PC-3 (cell line): ENCODE data around the gene CCDC93. TPM values are rescaled to one million over a fixed set of nuclear protein-coding genes. Genes with fewer than 3 reads are reported as not detected.

Source experiments
- ATAC-seq: fragments of 200-7000 bp; cut with Tn5 transposase; 2 replicates; pipeline ENCODE4 v1.9.1; 2020; ENCODE audit warnings: mild to moderate bottlenecking, moderate library complexity
- BruUV-seq: library from RNA; stranded (reverse); fragments of 400-500 nt; replicated peaks from 2 replicates; lab custom pipeline; 2021; lab: Mats Ljungman, UMichigan
- CTCF ChIA-PET: fragments of 300-600 bp; sonication (Branson Sonifier 250); formaldehyde crosslinking; loops from one replicate; lab custom pipeline; 2022; ENCODE audit warnings: antibody characterized with exemption; lab: Charles Lee
- POLR2A ChIA-PET: fragments of 300-600 bp; sonication (Branson Sonifier 250); formaldehyde crosslinking; loops from one replicate; lab custom pipeline; 2022; ENCODE audit warnings: antibody characterized with exemption; ENCODE audit not compliant: unreplicated experiment; lab: Charles Lee
- DNase-seq: peaks from one replicate; pipeline ENCODE4 v3.0.0-alpha.2; 2015
- H2AFZ ChIP-seq: fragments of 300-600 bp; sonication (generic); 2 replicates; pipeline ENCODE4 v1.6.0; 2016; ENCODE audit warnings: antibody characterized with exemption, low read length
- H3F3A ChIP-seq: fragments of 300-600 bp; sonication (generic); one replicate; pipeline ENCODE4 v1.6.0; 2017; ENCODE audit warnings: antibody characterized with exemption, low read length, control low read depth, mild to moderate bottlenecking; ENCODE audit not compliant: unreplicated experiment
- H3K27ac ChIP-seq: fragments of 300-600 bp; sonication (generic); 2 replicates; pipeline ENCODE4 v1.5.1; 2016; ENCODE audit warnings: mild to moderate bottlenecking, low read length
- H3K27me3 ChIP-seq: fragments of 300-600 bp; sonication (generic); 2 replicates; pipeline ENCODE4 v1.6.1; 2016; ENCODE audit warnings: low read length, mixed read lengths
- H3K36me3 ChIP-seq: fragments of 300-600 bp; sonication (generic); 2 replicates; pipeline ENCODE4 v1.6.1; 2016; ENCODE audit warnings: low read depth, mixed run types, low read length, mixed read lengths
- H3K4me1 ChIP-seq: fragments of 300-600 bp; sonication (generic); 2 replicates; pipeline ENCODE4 v1.5.1; 2016; ENCODE audit warnings: low read length; ENCODE audit not compliant: insufficient read depth
- H3K4me2 ChIP-seq: fragments of 300-600 bp; sonication (generic); 2 replicates; pipeline ENCODE4 v1.6.0; 2016; ENCODE audit warnings: low read length
- H3K4me3 ChIP-seq: fragments of 300-600 bp; sonication (generic); 2 replicates; pipeline ENCODE4 v1.5.1; 2016; ENCODE audit warnings: mild to moderate bottlenecking, low read length, mixed read lengths
- H3K79me2 ChIP-seq: fragments of 300-600 bp; sonication (generic); 2 replicates; pipeline ENCODE4 v1.6.1; 2017; ENCODE audit warnings: low read length, mixed read lengths
- H3K9ac ChIP-seq: fragments of 300-600 bp; sonication (generic); 2 replicates; pipeline ENCODE4 v1.6.0; 2016; ENCODE audit warnings: mild to moderate bottlenecking, low read length
- H3K9me2 ChIP-seq: fragments of 300-600 bp; sonication (generic); replicated peaks from 2 replicates; pipeline ENCODE4 v1.6.1; 2016; ENCODE audit warnings: mixed run types, low read length, mixed read lengths
- H3K9me3 ChIP-seq: fragments of 300-600 bp; sonication (generic); 2 replicates; pipeline ENCODE4 v1.6.1; 2016; ENCODE audit warnings: low read length, mixed read lengths
- H4K20me1 ChIP-seq: fragments of 300-600 bp; sonication (generic); 2 replicates; pipeline ENCODE4 v1.6.1; 2016; ENCODE audit warnings: low read length, mixed read lengths
- CTCF ChIP-seq: fragments of 300-600 bp; sonication (generic); conservative IDR thresholded peaks from 2 replicates; pipeline ENCODE4 v1.5.1; 2017; ENCODE audit warnings: antibody characterized with exemption, low read depth, mild to moderate bottlenecking, low read length
- EZH2 ChIP-seq: fragments of 300-600 bp; sonication (generic); IDR thresholded peaks from one replicate; pipeline ENCODE4 v1.6.1; 2017; ENCODE audit warnings: antibody characterized with exemption, mild to moderate bottlenecking, low read length; ENCODE audit not compliant: unreplicated experiment
- EZH2phosphoT487 ChIP-seq: fragments of 300-600 bp; sonication (generic); IDR thresholded peaks from 2 replicates; pipeline ENCODE4 v1.6.1; 2018; ENCODE audit warnings: mild to moderate bottlenecking, antibody characterized with exemption, low read length, borderline replicate concordance
- intact Hi-C: fragments of 100-400 bp; cut with micrococcal nuclease; formaldehyde crosslinking; loops from 2 replicates; pipeline ENCODE4 v1.9.0; 2023
- total RNA-seq: library from RNA; depleted of rRNA; stranded (reverse); fragments of >200 nt; gene quantifications from 2 replicates; pipeline ENCODE4 v1.2.3, GENCODE V29; 2014; rRNA removed

The CCDC93 gene
- total RNA-seq, 1 experiment from 2014 or later, result 14.0 TPM

GRCh38 chr2:117879003-117879402 lies 134.9 kb downstream of the CCDC93 start:
- Histone ChIP-seq H3K9me2 (no peaks in the 10 kb centered on the region), H3K9ac (no peak overlapping the region), H3K9me3 (no peaks in the 10 kb centered on the region), H3F3A (no peaks in the 10 kb centered on the region), H3K79me2 (no peaks in the 10 kb centered on the region), H4K20me1 (no peaks in the 10 kb centered on the region), H3K4me2 (no peak overlapping the region), H3K27me3 (peaks cover 13% of the 10 kb centered on the region; the same call in 1 of the 2 replicates), H3K4me3 (no peak overlapping the region), H3K4me1 (no peaks in the 10 kb centered on the region), H3K36me3 (no peaks in the 10 kb centered on the region), H2AFZ (no peak overlapping the region), H3K27ac (no peak overlapping the region)
- ChIA-PET CTCF (no interaction called here), POLR2A (no interaction called here)
- BruUV-seq, result no TSS peak
- no peak for DNase-seq
- no peak for TF ChIP-seq CTCF
- TF ChIP-seq EZH2, result no peak
- TF ChIP-seq EZH2phosphoT487, result no peak
- intact Hi-C loops, result no loop called here
- ATAC-seq, result no peak

GRCh38 chr2:117875786-117876185 lies 138.1 kb downstream of the CCDC93 start:
- no peak overlapping the region for H2AFZ ChIP-seq
- no peaks in the 10 kb centered on the region for H3K4me1 ChIP-seq
- H3K27me3 ChIP-seq, result peaks cover 13% of the 10 kb centered on the region; the same call in 1 of the 2 replicates
- no peak for DNase-seq
- no peak for ATAC-seq
- CTCF ChIA-PET, result no interaction called here
- intact Hi-C loops, result no loop called here
- no peak overlapping the region for H3K4me2 ChIP-seq
- H3K27ac ChIP-seq, result no peak overlapping the region
- H3K4me3 ChIP-seq, result no peak overlapping the region
- no peaks in the 10 kb centered on the region for H3K79me2 ChIP-seq
- POLR2A ChIA-PET, result no interaction called here
- TF ChIP-seq EZH2phosphoT487 (no peak), CTCF (no peak), EZH2 (no peak)
- BruUV-seq, result no TSS peak
- H3K9me2 ChIP-seq, result no peaks in the 10 kb centered on the region
- H3K36me3 ChIP-seq, result no peaks in the 10 kb centered on the region
- no peaks in the 10 kb centered on the region for H3F3A ChIP-seq
- no peak overlapping the region for H3K9ac ChIP-seq
- H4K20me1 ChIP-seq, result no peaks in the 10 kb centered on the region
- H3K9me3 ChIP-seq, result no peaks in the 10 kb centered on the region

Other genes with a start within 250 kb of the CCDC93 start
- 40.3 and 42.8 TPM in 2 replicates for gene DDX18, start 199.4 kb downstream of the CCDC93 start, total RNA-seq
- gene INSIG2, start 74.4 kb upstream of the CCDC93 start, total RNA-seq, result 7.4 and 8.5 TPM in 2 replicates